ENCODE measurements around the gene LAMB4. TPM values are rescaled to one million over a fixed set of nuclear protein-coding genes. Genes with fewer than 3 reads are reported as not detected.

The LAMB4 gene
- total RNA-seq, 4 donors from 2014 or later, result 0.75 to 2.6 (median 1.7) TPM; not detected in 1

- peak; percentile 60 for DNase-seq (ENCODE audit: extremely low spot score)
- intact Hi-C loops (cut with DNase I), result no loop called here
- WGBS, result 100% methylated on average over 2 of the region's 2 CpGs
- Histone ChIP-seq H3K27me3 (no peaks in the 10 kb centered on the region), H3K4me3 (no peak overlapping the region), H3K36me3 (no peaks in the 10 kb centered on the region), H3K27ac (replicated peaks in 1 of 4) (no peak overlapping the region), H3K9me3 (no peaks in the 10 kb centered on the region), H3K4me1 (peaks cover 0 to 3% (median 0%) of the 10 kb centered on the region in 4 donors)
- no peak for TF ChIP-seq CTCF (IDR thresholded peaks at IDR 0.05)
- no peak for TF ChIP-seq POLR2A (IDR thresholded peaks at IDR 0.05; ENCODE audit: low read depth)
- no peak for TF ChIP-seq EP300 (IDR thresholded peaks at IDR 0.05)
- TF ChIP-seq POLR2AphosphoS5 (IDR thresholded peaks at IDR 0.05), result no peak
Measured at GRCh38 chr7:108112683-108113082, 17.5 kb downstream of the LAMB4 start.

GRCh38 chr7:108109221-108109908 is 20.8 kb downstream of the LAMB4 start:
- WGBS, result 67% methylated on average over 2 of the region's 2 CpGs
- Histone ChIP-seq H3K4me3 (no peak overlapping the region), H3K9me3 (no peaks in the 10 kb centered on the region), H3K4me1 (peaks cover 0 to 8% (median 0%) of the 10 kb centered on the region in 4 donors), H3K27ac (replicated peaks in 1 of 4) (no peak overlapping the region), H3K27me3 (no peaks in the 10 kb centered on the region), H3K36me3 (no peaks in the 10 kb centered on the region)
- peak; percentile 64 for DNase-seq (ENCODE audit: extremely low spot score)
- intact Hi-C loops (cut with DNase I), result no loop called here
- TF ChIP-seq CTCF (IDR thresholded peaks at IDR 0.05) (peak in 1 of 3 experiments; percentile 36), POLR2A (IDR thresholded peaks at IDR 0.05; ENCODE audit: low read depth) (no peak), POLR2AphosphoS5 (IDR thresholded peaks at IDR 0.05) (no peak)

GRCh38 chr7:108108131-108108530 is 22.0 kb downstream of the LAMB4 start:
- intact Hi-C loops (cut with DNase I), result no loop called here
- Histone ChIP-seq H3K27me3 (no peaks in the 10 kb centered on the region), H3K4me1 (peaks cover 0 to 8% (median 0%) of the 10 kb centered on the region in 4 donors), H3K36me3 (no peaks in the 10 kb centered on the region), H3K9me3 (no peaks in the 10 kb centered on the region), H3K27ac (replicated peaks in 1 of 4) (no peak overlapping the region), H3K4me3 (no peak overlapping the region)
- TF ChIP-seq POLR2A (IDR thresholded peaks at IDR 0.05; ENCODE audit: low read depth), result no peak
- no peak for TF ChIP-seq CTCF (IDR thresholded peaks at IDR 0.05)
- no peak for TF ChIP-seq EP300 (IDR thresholded peaks at IDR 0.05)
- no peak for DNase-seq (ENCODE audit: extremely low spot score)

- no peak overlapping the region for H3K4me3 ChIP-seq
- H3K9me3 ChIP-seq, result no peaks in the 10 kb centered on the region
- TF ChIP-seq POLR2AphosphoS5 (IDR thresholded peaks at IDR 0.05) (no peak), EP300 (IDR thresholded peaks at IDR 0.05) (no peak)
- H3K36me3 ChIP-seq, result no peaks in the 10 kb centered on the region
- peaks cover 0 to 15% (median 5%) of the 10 kb centered on the region in 4 donors for H3K4me1 ChIP-seq
- intact Hi-C loops (cut with DNase I), result no loop called here
- no peak overlapping the region for H3K27ac ChIP-seq (replicated peaks in 1 of 4)
- H3K27me3 ChIP-seq, result no peaks in the 10 kb centered on the region
- peak; percentile 72 for DNase-seq (ENCODE audit: extremely low spot score)
- whole genome bisulfite sequencing, result 81% methylated on average over 7 of the region's 7 CpGs
Measured at GRCh38 chr7:108104324-108104723, 25.8 kb downstream of the LAMB4 start.

- peak; percentile 29 for DNase-seq (ENCODE audit: extremely low spot score)
- H3K36me3 ChIP-seq, result no peaks in the 10 kb centered on the region
- 92% methylated on average over 5 of the region's 5 CpGs for WGBS
- no peak overlapping the region for H3K27ac ChIP-seq (replicated peaks in 1 of 4)
- TF ChIP-seq CTCF (IDR thresholded peaks at IDR 0.05) (no peak), POLR2A (IDR thresholded peaks at IDR 0.05; ENCODE audit: low read depth) (no peak), POLR2AphosphoS5 (IDR thresholded peaks at IDR 0.05) (no peak), EP300 (IDR thresholded peaks at IDR 0.05) (no peak)
- H3K4me3 ChIP-seq, result no peak overlapping the region
- intact Hi-C loops (cut with DNase I), result no loop called here
- no peaks in the 10 kb centered on the region for H3K9me3 ChIP-seq
- no peaks in the 10 kb centered on the region for H3K27me3 ChIP-seq
- H3K4me1 ChIP-seq, result peaks cover 0 to 21% (median 10%) of the 10 kb centered on the region in 4 donors
Measured at GRCh38 chr7:108103558-108104298, 26.4 kb downstream of the LAMB4 start.

Data from esophagus muscularis mucosa (tissue), 4 donors.